Measurements from ENCODE around the gene PRKCD.

The PRKCD gene

DNA sequence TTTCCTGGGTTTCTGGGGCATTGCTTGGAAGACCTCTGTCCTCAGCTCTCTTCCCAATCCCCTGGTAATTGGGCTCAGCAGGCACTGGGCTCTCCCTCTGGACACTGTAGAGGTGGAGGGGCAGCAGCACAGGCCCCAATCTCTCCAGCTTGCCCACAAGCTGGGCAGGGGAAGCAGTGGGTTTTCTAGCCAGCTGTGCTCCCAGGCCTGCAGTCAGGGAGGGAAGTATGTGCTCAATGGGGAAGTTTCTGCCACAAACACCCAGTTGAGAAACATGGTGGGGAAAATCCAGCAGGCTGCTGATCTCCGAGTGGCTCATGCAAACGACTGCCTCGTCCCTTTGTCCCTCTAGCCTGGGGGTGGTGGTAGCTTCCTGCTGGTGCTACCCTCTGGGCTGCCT is 18.0 kb upstream of the PRKCD start:
- TF ChIP-seq, protein P1, sequence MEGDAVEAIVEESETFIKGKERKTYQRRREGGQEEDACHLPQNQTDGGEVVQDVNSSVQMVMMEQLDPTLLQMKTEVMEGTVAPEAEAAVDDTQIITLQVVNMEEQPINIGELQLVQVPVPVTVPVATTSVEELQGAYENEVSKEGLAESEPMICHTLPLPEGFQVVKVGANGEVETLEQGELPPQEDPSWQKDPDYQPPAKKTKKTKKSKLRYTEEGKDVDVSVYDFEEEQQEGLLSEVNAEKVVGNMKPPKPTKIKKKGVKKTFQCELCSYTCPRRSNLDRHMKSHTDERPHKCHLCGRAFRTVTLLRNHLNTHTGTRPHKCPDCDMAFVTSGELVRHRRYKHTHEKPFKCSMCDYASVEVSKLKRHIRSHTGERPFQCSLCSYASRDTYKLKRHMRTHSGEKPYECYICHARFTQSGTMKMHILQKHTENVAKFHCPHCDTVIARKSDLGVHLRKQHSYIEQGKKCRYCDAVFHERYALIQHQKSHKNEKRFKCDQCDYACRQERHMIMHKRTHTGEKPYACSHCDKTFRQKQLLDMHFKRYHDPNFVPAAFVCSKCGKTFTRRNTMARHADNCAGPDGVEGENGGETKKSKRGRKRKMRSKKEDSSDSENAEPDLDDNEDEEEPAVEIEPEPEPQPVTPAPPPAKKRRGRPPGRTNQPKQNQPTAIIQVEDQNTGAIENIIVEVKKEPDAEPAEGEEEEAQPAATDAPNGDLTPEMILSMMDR (IDR thresholded peaks at IDR 0.05) = no peak

DNA sequence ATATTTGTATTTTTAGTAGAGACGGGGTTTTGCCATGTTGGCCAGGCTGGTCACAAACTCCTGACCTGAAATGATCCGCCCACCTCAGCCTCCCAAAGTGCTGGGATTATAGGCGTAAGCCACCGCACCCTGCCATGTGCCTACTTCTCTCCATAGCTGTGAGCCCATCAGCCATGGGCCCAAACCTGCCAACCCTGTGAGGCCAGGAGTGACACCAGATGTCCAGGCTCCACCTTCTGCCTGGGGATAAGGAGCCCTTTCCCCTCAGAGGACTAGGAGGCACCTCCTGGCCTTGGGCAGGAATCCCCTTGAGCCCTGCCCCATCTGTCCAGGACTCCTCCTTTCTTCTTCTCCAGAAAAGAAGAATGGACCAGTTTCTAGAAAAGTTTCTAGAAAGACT is 16.6 kb upstream of the PRKCD start:
- TF ChIP-seq, protein P1 (IDR thresholded peaks at IDR 0.05) = no peak

DNA sequence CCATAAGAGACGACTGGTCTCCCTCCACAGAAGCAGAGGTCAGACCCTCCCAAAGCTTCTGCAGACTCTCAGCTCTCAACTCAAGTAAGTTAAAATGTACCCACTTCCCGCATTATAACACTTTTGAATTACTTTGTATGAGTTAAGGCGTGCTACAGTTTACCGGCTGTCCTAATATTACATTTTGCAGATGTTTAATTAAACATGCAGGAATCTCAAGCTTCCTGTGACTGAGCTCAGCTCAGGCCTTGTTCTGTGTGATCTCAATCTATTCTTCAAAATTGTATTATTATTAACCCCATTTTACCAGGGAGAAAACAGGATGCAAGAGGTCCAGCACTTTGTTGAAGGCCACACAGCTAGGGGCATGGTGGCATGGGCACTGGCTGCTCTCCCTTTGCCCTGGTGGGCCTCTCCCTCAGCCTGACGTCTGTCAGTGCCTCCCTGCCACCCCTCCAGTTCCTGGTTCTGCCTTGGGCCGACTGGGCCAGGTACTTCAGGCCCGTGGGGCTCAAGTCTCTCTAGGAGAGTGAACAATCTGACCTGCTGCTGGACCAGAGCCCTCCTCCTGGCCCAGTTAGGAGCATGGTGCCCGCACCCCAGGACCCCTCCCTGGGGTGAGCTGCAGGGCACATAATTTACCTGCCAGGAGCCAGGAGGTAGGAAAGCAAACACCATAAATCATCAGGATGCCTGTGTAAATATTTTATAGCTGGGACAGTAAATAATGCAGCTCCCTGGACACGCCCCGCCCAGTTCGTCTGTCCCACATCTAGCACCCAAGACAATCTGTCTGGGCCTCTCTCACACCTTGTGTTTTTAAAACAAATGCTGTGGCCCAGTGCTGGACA is 15.9 kb upstream of the PRKCD start:
- TF ChIP-seq, protein P1 (IDR thresholded peaks at IDR 0.05) = no peak

DNA sequence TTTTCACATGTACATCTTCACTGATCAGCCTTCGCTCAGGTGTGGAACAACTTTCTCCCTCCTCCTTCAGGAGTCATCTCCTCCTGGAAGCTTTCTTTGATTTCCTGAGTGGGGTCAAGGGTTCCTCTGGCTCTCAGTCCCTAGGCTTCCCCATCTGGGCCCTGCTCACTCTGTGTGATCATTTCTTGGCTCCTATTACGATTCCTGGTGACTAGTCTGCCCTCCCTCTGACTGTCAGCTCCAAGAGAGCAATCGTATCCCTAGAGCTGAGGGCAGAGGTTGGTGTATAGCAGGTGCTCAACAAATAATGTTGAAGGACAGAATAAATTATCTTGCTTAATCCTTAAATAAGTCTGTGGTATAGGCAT is 15.3 kb upstream of the PRKCD start:
- TF ChIP-seq, protein P1 (IDR thresholded peaks at IDR 0.05) = no peak

DNA sequence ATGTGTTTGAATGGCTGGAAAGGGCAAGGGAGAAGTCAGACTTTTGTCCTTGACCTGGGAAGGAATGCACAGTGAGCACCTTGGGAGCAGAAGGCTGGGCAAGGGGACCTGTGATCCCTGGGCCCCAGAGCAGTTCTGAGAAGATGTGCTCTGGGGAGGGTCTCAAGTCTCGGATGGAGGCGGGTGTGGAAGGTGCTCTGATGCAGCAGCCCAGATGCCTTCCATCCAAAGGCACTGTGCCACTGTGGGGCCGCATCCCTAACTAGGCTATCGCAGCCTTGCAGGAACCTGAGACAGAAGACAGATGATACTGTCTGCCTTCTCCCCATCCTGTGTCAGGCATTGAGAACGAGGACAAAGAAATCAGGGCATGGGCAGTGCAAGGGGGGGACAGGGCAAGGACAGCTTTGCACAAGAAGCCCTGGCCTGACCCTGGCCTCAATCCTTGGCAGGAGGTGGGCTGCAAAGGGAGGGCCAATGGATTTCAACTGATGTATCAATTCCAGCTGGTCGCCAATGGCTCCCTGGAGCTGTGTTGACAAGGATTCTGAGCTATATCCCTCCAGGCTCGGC is 14.6 kb upstream of the PRKCD start:
- TF ChIP-seq, protein P1 (IDR thresholded peaks at IDR 0.05) = no peak

DNA sequence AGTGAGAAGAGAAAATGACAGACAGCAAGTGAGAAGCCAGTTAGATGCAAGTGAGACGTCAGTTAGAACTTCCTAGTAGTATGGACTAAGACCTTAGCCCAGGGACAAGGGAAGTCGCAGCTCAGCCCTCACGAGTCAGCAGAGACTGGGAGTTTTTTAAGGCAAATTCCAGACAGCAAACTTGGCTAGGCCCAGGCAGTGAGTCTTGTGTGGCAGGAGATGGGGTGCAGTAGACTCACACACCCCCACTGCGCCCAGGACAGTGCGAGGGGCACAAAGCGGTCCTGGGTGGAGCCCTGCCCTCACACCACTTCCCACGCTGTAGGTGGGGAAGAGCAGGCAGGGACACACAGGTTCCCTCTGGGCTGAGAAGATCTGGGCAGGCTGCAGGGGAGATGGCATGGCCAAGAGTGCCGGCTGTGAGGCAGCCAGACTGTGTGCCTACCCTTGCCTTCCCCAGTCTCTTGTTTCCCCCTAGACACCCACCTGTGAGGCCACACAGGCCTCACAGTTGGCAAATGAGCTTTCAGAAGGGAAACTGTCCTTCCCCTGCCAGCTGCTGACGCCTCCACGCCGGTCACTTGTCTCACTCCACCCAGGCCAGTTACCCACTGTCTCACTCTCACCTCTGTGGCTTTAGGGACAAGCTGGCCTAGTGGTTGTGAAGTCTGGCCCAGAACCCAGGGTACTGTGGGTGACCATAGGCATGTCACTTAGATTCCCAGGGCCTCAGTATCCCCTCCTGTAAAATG is 13.7 kb upstream of the PRKCD start:
- TF ChIP-seq, protein P1 (IDR thresholded peaks at IDR 0.05) = no peak

DNA sequence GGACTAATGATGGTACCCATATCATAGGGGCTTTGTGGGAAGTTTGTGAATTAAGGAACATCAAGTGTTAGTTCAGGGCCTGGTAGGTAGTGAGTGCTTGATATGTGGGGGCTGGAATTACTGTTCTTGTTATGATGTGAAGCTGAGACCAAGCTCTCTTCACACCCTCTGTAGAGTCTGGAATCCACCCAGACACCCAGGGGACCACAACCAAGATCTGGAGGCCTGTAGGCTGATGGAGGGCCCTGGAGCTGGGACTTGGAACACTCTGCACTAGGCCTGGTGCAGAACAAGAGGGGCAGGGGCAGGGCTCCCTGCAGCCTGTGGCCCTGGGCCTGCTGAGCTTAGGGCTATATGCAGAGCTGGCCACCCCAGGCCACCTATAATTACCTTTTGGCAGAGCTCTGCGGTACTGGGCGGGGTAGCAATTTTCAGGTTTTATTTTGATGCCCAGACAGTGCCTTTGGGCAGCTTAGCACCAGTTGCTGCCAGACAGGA is 13.1 kb upstream of the PRKCD start:
- TF ChIP-seq, protein P1 (IDR thresholded peaks at IDR 0.05) = no peak
